K562 (cell line): ENCODE data around the gene METTL25B. TPM values are rescaled to one million over a fixed set of nuclear protein-coding genes. Genes with fewer than 3 reads are reported as not detected.
A peak's percentile ranks its signal among the peaks of the same experiment; 100 is the strongest.

Experiments used
- BRCA1 ChIP-seq, 2 experiments: fragments of 450-650 bp in 1 of 2; sonication (generic) in 1 of 2; formaldehyde crosslinking in 1 of 2; IDR thresholded peaks; 2 replicates each; pipeline versions ENCODE4 v1.5.0 to v1.6.1; 2017 to 2020; ENCODE audit warnings: mild to moderate bottlenecking in 1 of 2, missing genetic modification reagents in 1 of 2
- CHD1 ChIP-seq: fragments of 200-600 bp; sonication (generic); IDR thresholded peaks from one replicate; pipeline ENCODE4 v1.6.1; 2012; ENCODE audit warnings: mild to moderate bottlenecking, moderate library complexity, low read length, inconsistent platforms
- MAX ChIP-seq: sonication (generic); formaldehyde crosslinking; IDR thresholded peaks from 2 replicates; pipeline ENCODE4 v1.9.0; 2022; ENCODE audit warnings: mild to moderate bottlenecking, missing genetic modification reagents
- MNT ChIP-seq, 2 experiments: fragments of 450-650 bp; conservative IDR thresholded peaks; 2 replicates each; pipeline ENCODE4 v1.6.1; 2017; ENCODE audit warnings: mild to moderate bottlenecking in 2 of 2, moderate library complexity in 2 of 2
- POLR2B ChIP-seq: fragments of 450-650 bp; IDR thresholded peaks from 2 replicates; pipeline ENCODE4 v1.6.1; 2018; ENCODE audit warnings: low read depth; ENCODE audit not compliant: partially characterized antibody
- SAFB ChIP-seq: fragments of 200-400 bp; formaldehyde crosslinking; IDR thresholded peaks from 2 replicates; pipeline ENCODE4 v1.6.1; 2017; ENCODE audit warnings: low read depth, low read length, borderline replicate concordance
- TBP ChIP-seq: optimal IDR thresholded peaks from 2 replicates; pipeline ENCODE3; 2011; ENCODE audit warnings: low read depth, low read length, improper control_type of control experiment
- ZBTB12 ChIP-seq: fragments of 250-450 bp; sonication (Bioruptor Pico); IDR thresholded peaks from 2 replicates; pipeline ENCODE4 v1.4.0; 2020
- ZBTB40 ChIP-seq, 2 experiments: fragments of 450-650 bp in 1 of 2; sonication (generic) in 1 of 2; formaldehyde crosslinking in 1 of 2; IDR thresholded peaks; 2 replicates each; pipeline versions ENCODE4 v1.7.1 to v1.9.0; 2016 to 2022; ENCODE audit warnings: inconsistent platforms in 1 of 2, mild to moderate bottlenecking in 1 of 2, missing genetic modification reagents in 1 of 2
- ZNF133 ChIP-seq: fragments of 250-450 bp; sonication (Bioruptor Pico); IDR thresholded peaks from 2 replicates; pipeline ENCODE4 v1.4.0; 2020; ENCODE audit warnings: mild to moderate bottlenecking
- ZNF395 ChIP-seq: fragments of 200-800 bp; sonication (Bioruptor generic); IDR thresholded peaks from 2 replicates; pipeline ENCODE4 v1.6.1; 2017; ENCODE audit warnings: missing genetic modification characterization, missing compliant biosample characterization
- ZNF507 ChIP-seq: conservative IDR thresholded peaks from 2 replicates; pipeline ENCODE4 v1.6.1; 2017; ENCODE audit warnings: missing genetic modification characterization, missing compliant biosample characterization
- polyA plus RNA-seq, 8 experiments: library from polyadenylated mRNA; depleted of rRNA in 4 of 8; stranded (reverse) in 5 of 8; unstranded in 3 of 8; fragments of >200 nt; fragmentation: Nextera tagmentation in 2 of 8; fragmentation: Illumina TruSeq in 1 of 8; extraction: Ambion mirVana in 2 of 8; extraction: Trizol in 1 of 8; gene quantifications; 2 replicates each; pipeline versions ENCODE4 v1.2.1 to v1.2.3, GENCODE V29; 2011 to 2014; ENCODE audit warnings: inconsistent platforms in 1 of 8, missing spikeins in 1 of 8
- total RNA-seq, 7 experiments: library from RNA; depleted of rRNA in 6 of 7; stranded (reverse); fragments of >200 nt in 6 of 7; fragmentation: Illumina TruSeq in 2 of 7; extraction: Trizol in 2 of 7; gene quantifications; 2 replicates each; pipeline versions ENCODE4 v1.2.1 to v1.2.3, GENCODE V29; 2011 to 2021; ENCODE audit warnings: low replicate concordance in 1 of 7

The METTL25B gene
- total and polyA plus RNA-seq, 9 of the 15 experiments (the other 6 are each of a cell fraction or from before 2014, with no cell fraction given), result 7.7 to 48.3 (median 33.1) TPM

GRCh38 chr1:156749419-156750118 lies 21.3 kb downstream of the METTL25B start (continued):
- TF ChIP-seq ZBTB40 (IDR thresholded peaks at IDR 0.05) (peak; percentile 45), ZBTB40 (CRISPR knock-in tag; IDR thresholded peaks at IDR 0.05) (no peak), BRCA1 (IDR thresholded peaks at IDR 0.05) (no peak), BRCA1 (CRISPR knock-in tag; IDR thresholded peaks at IDR 0.05) (no peak), ZNF395 (peak; percentile 42; the same call in 1 of the 2 replicates), SAFB (no peak), CHD1 (peak; percentile 23), ZNF507 (tag) (no peak), TBP (peak; percentile 45), ZNF133 (no peak), POLR2B (no peak), MNT (conservative IDR thresholded peaks at IDR 0.05) (0 out of 4 replicates have a peak, but pooled peaks of 1 of the 2 experiments have one; percentile 3), ZBTB12 (CRISPR knock-in tag) (no peak), MAX (CRISPR knock-in tag) (0 out of 2 replicates have a peak, but pooled peaks have one; percentile 4)
